ENCODE measurements around the gene PRF1.
A peak's percentile ranks its signal among the peaks of the same experiment; 100 is the strongest.
"Not testable (repeated sequence)": the region's sequence is repeated elsewhere in the genome, so short reads cannot be mapped to it uniquely, and the experiment has no call there.

PRF1 gene

DNA sequence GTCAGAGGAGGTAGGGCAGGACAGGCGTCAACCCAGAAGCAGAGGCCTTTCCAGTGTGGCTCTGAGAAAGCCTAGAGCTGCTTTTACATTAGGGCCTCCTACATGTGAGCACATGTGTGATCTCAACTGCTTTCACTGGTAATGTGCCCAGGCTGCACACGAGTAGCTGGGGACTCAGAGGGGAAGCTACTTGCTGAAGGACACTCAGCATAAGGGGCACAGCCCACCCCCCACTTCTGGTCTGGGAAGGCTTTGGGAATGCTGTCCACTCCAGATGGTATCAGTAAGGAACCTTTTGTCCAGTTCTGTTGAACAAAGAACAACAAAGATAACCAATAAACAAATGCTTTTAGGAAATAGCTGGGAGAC is 18.9 kb downstream of the PRF1 start:
- Histone ChIP-seq H3K4me3 (replicated peaks; ENCODE audit: insufficient read depth, low read length) (no peak overlapping the region), H3K27ac (replicated peaks) (no peak overlapping the region), H3K27me3 (ENCODE audit: insufficient read depth, poor library complexity, severe bottlenecking) (no peaks in the 10 kb centered on the region)
- no peak for TF ChIP-seq GABPA (IDR thresholded peaks at IDR 0.05; ENCODE audit: low read depth)
- TF ChIP-seq, protein P1, sequence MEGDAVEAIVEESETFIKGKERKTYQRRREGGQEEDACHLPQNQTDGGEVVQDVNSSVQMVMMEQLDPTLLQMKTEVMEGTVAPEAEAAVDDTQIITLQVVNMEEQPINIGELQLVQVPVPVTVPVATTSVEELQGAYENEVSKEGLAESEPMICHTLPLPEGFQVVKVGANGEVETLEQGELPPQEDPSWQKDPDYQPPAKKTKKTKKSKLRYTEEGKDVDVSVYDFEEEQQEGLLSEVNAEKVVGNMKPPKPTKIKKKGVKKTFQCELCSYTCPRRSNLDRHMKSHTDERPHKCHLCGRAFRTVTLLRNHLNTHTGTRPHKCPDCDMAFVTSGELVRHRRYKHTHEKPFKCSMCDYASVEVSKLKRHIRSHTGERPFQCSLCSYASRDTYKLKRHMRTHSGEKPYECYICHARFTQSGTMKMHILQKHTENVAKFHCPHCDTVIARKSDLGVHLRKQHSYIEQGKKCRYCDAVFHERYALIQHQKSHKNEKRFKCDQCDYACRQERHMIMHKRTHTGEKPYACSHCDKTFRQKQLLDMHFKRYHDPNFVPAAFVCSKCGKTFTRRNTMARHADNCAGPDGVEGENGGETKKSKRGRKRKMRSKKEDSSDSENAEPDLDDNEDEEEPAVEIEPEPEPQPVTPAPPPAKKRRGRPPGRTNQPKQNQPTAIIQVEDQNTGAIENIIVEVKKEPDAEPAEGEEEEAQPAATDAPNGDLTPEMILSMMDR (IDR thresholded peaks at IDR 0.05; ENCODE audit: insufficient read depth, low read length) = no peak
- no peak for TF ChIP-seq SPI1 (IDR thresholded peaks at IDR 0.05; ENCODE audit: borderline replicate concordance, low read depth)
- TF ChIP-seq, protein P2, sequence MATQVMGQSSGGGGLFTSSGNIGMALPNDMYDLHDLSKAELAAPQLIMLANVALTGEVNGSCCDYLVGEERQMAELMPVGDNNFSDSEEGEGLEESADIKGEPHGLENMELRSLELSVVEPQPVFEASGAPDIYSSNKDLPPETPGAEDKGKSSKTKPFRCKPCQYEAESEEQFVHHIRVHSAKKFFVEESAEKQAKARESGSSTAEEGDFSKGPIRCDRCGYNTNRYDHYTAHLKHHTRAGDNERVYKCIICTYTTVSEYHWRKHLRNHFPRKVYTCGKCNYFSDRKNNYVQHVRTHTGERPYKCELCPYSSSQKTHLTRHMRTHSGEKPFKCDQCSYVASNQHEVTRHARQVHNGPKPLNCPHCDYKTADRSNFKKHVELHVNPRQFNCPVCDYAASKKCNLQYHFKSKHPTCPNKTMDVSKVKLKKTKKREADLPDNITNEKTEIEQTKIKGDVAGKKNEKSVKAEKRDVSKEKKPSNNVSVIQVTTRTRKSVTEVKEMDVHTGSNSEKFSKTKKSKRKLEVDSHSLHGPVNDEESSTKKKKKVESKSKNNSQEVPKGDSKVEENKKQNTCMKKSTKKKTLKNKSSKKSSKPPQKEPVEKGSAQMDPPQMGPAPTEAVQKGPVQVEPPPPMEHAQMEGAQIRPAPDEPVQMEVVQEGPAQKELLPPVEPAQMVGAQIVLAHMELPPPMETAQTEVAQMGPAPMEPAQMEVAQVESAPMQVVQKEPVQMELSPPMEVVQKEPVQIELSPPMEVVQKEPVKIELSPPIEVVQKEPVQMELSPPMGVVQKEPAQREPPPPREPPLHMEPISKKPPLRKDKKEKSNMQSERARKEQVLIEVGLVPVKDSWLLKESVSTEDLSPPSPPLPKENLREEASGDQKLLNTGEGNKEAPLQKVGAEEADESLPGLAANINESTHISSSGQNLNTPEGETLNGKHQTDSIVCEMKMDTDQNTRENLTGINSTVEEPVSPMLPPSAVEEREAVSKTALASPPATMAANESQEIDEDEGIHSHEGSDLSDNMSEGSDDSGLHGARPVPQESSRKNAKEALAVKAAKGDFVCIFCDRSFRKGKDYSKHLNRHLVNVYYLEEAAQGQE (IDR thresholded peaks at IDR 0.05; ENCODE audit: insufficient replicate concordance, low read depth) = no peak
- TF ChIP-seq POLR2AphosphoS5 (IDR thresholded peaks at IDR 0.05; ENCODE audit: low read depth) = no peak
- no peak for DNase-seq (ENCODE audit: low read depth in 1 of 2, low spot score in 1 of 2)

GRCh38 chr10:70582793-70583668 is 19.5 kb downstream of the PRF1 start:
- no peak overlapping the region for H3K27ac ChIP-seq (replicated peaks)
- no peak for DNase-seq (ENCODE audit: low read depth in 1 of 2, low spot score in 1 of 2)

DNA sequence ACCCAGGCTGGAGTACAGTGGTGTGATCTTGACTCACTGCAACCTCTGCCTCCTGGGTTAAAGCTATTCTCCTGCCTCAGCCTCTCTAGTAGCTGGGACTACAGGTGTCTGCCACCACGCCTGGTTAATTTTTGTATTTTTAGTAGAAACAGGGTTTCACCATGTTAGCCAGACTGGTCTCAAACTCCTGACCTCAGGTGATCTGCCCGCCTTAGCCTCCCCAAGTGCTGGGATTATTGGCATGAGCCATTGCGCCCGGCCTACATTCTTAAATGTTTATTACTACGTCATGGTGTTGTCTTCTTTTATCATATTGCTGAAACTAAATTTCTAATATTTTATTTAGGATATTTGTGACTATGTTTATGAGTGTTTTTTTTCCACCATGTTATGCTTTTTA is 21.4 kb downstream of the PRF1 start:
- H3K27me3 ChIP-seq (ENCODE audit: insufficient read depth, poor library complexity, severe bottlenecking); H3K4me3 ChIP-seq (replicated peaks; ENCODE audit: insufficient read depth, low read length); DNase-seq (ENCODE audit: low read depth in 1 of 2, low spot score in 1 of 2); H3K27ac ChIP-seq (replicated peaks): not testable (repeated sequence)

More at GRCh38 chr10:70582793-70583668, 19.5 kb downstream of the PRF1 start:
- TF ChIP-seq SPI1 (IDR thresholded peaks at IDR 0.05; ENCODE audit: borderline replicate concordance, low read depth) (no peak), GABPA (IDR thresholded peaks at IDR 0.05; ENCODE audit: low read depth) (no peak), POLR2AphosphoS5 (IDR thresholded peaks at IDR 0.05; ENCODE audit: low read depth) (no peak)
- TF ChIP-seq, protein P1 (IDR thresholded peaks at IDR 0.05; ENCODE audit: insufficient read depth, low read length) = no peak
- TF ChIP-seq, protein P2 (IDR thresholded peaks at IDR 0.05; ENCODE audit: insufficient replicate concordance, low read depth) = no peak
- Histone ChIP-seq H3K4me3 (replicated peaks; ENCODE audit: insufficient read depth, low read length) (no peak overlapping the region), H3K27me3 (ENCODE audit: insufficient read depth, poor library complexity, severe bottlenecking) (no peaks in the 10 kb centered on the region)

- no peaks in the 10 kb centered on the region for H3K27me3 ChIP-seq (ENCODE audit: insufficient read depth, poor library complexity, severe bottlenecking)
- H3K4me3 ChIP-seq (replicated peaks; ENCODE audit: insufficient read depth, low read length) = no peak overlapping the region
- TF ChIP-seq, protein P2 (IDR thresholded peaks at IDR 0.05; ENCODE audit: insufficient replicate concordance, low read depth) = no peak
- TF ChIP-seq, protein P1 (IDR thresholded peaks at IDR 0.05; ENCODE audit: insufficient read depth, low read length) = no peak
- TF ChIP-seq SPI1 (IDR thresholded peaks at IDR 0.05; ENCODE audit: borderline replicate concordance, low read depth) = no peak
- TF ChIP-seq GABPA (IDR thresholded peaks at IDR 0.05; ENCODE audit: low read depth) = no peak
- no peak for TF ChIP-seq POLR2AphosphoS5 (IDR thresholded peaks at IDR 0.05; ENCODE audit: low read depth)
- peak overlapping the region; percentile 74 for H3K27ac ChIP-seq (replicated peaks)
- no peak for DNase-seq (ENCODE audit: low read depth in 1 of 2, low spot score in 1 of 2)
Measured at GRCh38 chr10:70579234-70580002, 23.1 kb downstream of the PRF1 start.

All from HL-60 (cell line).